ENCODE data around the gene PPM1D.

Gene PPM1D

GRCh38 chr17:60675997-60676396 lies 76.0 kb downstream of the PPM1D start:
- no peak for DNase-seq

- DNase-seq: no peak
Observed at GRCh38 chr17:60676758-60677307, 76.8 kb downstream of the PPM1D start.

- DNase-seq: peak; percentile 82
Observed at GRCh38 chr17:60677308-60678117, 77.5 kb downstream of the PPM1D start, which contains the start of gene BCAS3. Gene BCAS3, plus strand, starts transcription at chr17:60677851.

GRCh38 chr17:60678118-60678444 lies 78.1 kb downstream of the PPM1D start:
- no peak for DNase-seq

- no peak for DNase-seq
Observed at GRCh38 chr17:60679287-60679686, 79.3 kb downstream of the PPM1D start.

GRCh38 chr17:60680754-60681153 lies 80.8 kb downstream of the PPM1D start:
- DNase-seq: no peak

GRCh38 chr17:60685437-60685836 lies 85.4 kb downstream of the PPM1D start:
- no peak for DNase-seq

GRCh38 chr17:60695960-60696359 lies 96.0 kb downstream of the PPM1D start:
- no peak for DNase-seq

- no peak for DNase-seq
Observed at GRCh38 chr17:60699090-60699489, 99.1 kb downstream of the PPM1D start.

- DNase-seq: no peak
Observed at GRCh38 chr17:60704170-60704569, 104.2 kb downstream of the PPM1D start.

- DNase-seq: no peak
Observed at GRCh38 chr17:60712675-60713074, 112.7 kb downstream of the PPM1D start.

GRCh38 chr17:60713608-60714007 lies 113.6 kb downstream of the PPM1D start:
- DNase-seq: no peak
